GM20431 (cell line): ENCODE data around the gene DECR2.

ENCODE experiments used
- in situ Hi-C: fragments of 300-500 bp; cut with MseI, MboI; formaldehyde crosslinking; loops from one replicate; pipeline ENCODE4 v1.15.0; 2020; ENCODE audit warnings: low sequenced_read_pairs; ENCODE audit not compliant: unreplicated experiment

DECR2 gene

GRCh38 chr16:426115-426905, 24.6 kb downstream of the DECR2 start:
- in situ Hi-C loops, result no loop called here

GRCh38 chr16:426906-427249, 25.2 kb downstream of the DECR2 start:
- in situ Hi-C loops, result no loop called here

- in situ Hi-C loops, result no loop called here
These were observed 25.6 kb downstream of the DECR2 start for GRCh38 chr16:427250-427649.

GRCh38 chr16:430904-431303, 29.2 kb downstream of the DECR2 start:
- in situ Hi-C loops, result no loop called here

GRCh38 chr16:440627-441026, 38.9 kb downstream of the DECR2 start:
- in situ Hi-C loops, result no loop called here

GRCh38 chr16:441447-441846, 39.8 kb downstream of the DECR2 start:
- in situ Hi-C loops, result no loop called here

GRCh38 chr16:442976-443375, 41.3 kb downstream of the DECR2 start:
- in situ Hi-C loops, result no loop called here

- in situ Hi-C loops, result no loop called here
These were observed 42.3 kb downstream of the DECR2 start for GRCh38 chr16:444027-444426.

- in situ Hi-C loops, result no loop called here
These were observed 43.9 kb downstream of the DECR2 start for GRCh38 chr16:445566-445965.

- in situ Hi-C loops, result no loop called here
These were observed 48.7 kb downstream of the DECR2 start for GRCh38 chr16:450385-450784.

GRCh38 chr16:450785-451512, 49.3 kb downstream of the DECR2 start:
- in situ Hi-C loops, result no loop called here

- in situ Hi-C loops, result no loop called here
These were observed 52.8 kb downstream of the DECR2 start for GRCh38 chr16:454397-454940.

GRCh38 chr16:455453-455852, 53.8 kb downstream of the DECR2 start:
- in situ Hi-C loops, result no loop called here

GRCh38 chr16:456891-457483, 55.3 kb downstream of the DECR2 start:
- in situ Hi-C loops, result no loop called here

- in situ Hi-C loops, result no loop called here
These were observed 56.2 kb downstream of the DECR2 start for GRCh38 chr16:457732-458400.

- in situ Hi-C loops, result no loop called here
These were observed 58.1 kb downstream of the DECR2 start for GRCh38 chr16:459761-460160.

GRCh38 chr16:460787-461186, 59.1 kb downstream of the DECR2 start:
- in situ Hi-C loops, result no loop called here
